Calu3 (cell line): ENCODE data around the gene KLK7. TPM values are rescaled to one million over a fixed set of nuclear protein-coding genes. Genes with fewer than 3 reads are reported as not detected.

ENCODE experiments used
- BruUV-seq: library from RNA; stranded (reverse); fragments of 400-500 nt; replicated peaks from 2 replicates; lab custom pipeline; 2021; lab: Mats Ljungman, UMichigan
- CTCF ChIA-PET: fragments of 300-600 bp; sonication (Branson Sonifier 250); formaldehyde crosslinking; loops from one replicate; lab custom pipeline; 2022; ENCODE audit warnings: antibody characterized with exemption; lab: Charles Lee
- DNase-seq: peaks from one replicate; pipeline ENCODE4 v3.0.0; 2022
- H3K27ac Mint-ChIP-seq: one replicate; pipeline ENCODE4 v1.8.0; 2022; ENCODE audit warnings: mixed read lengths; ENCODE audit not compliant: unreplicated experiment
- H3K27me3 Mint-ChIP-seq: one replicate; pipeline ENCODE4 v1.8.0; 2022; ENCODE audit warnings: mixed read lengths; ENCODE audit not compliant: unreplicated experiment
- H3K36me3 Mint-ChIP-seq: one replicate; pipeline ENCODE4 v1.8.0; 2022; ENCODE audit warnings: mild to moderate bottlenecking, moderate library complexity, mixed read lengths; ENCODE audit not compliant: insufficient read depth, unreplicated experiment
- H3K4me1 Mint-ChIP-seq: one replicate; pipeline ENCODE4 v1.8.0; 2022; ENCODE audit warnings: mild to moderate bottlenecking, low read depth, mixed read lengths; ENCODE audit not compliant: unreplicated experiment
- H3K4me3 Mint-ChIP-seq: one replicate; pipeline ENCODE4 v1.8.0; 2022; ENCODE audit warnings: mild to moderate bottlenecking, low read depth, moderate library complexity, mixed read lengths; ENCODE audit not compliant: unreplicated experiment
- H3K9me3 Mint-ChIP-seq: one replicate; pipeline ENCODE4 v1.8.0; 2022; ENCODE audit warnings: low read depth, mixed read lengths; ENCODE audit not compliant: unreplicated experiment
- intact Hi-C: fragments of 100-400 bp; cut with micrococcal nuclease; formaldehyde crosslinking; loops from one replicate; pipeline ENCODE4 v1.10.0; 2022; ENCODE audit not compliant: unreplicated experiment
- total RNA-seq: library from RNA; stranded (reverse); gene quantifications from 2 replicates; pipeline ENCODE4 v1.2.3, GENCODE V29; 2022
- TF ChIP-seq, protein P1 (sequence below): fragments of 200-600 bp; IDR thresholded peaks from one replicate; pipeline ENCODE4 v1.8.0; 2022; ENCODE audit warnings: antibody characterized with exemption; ENCODE audit not compliant: unreplicated experiment

The KLK7 gene
- total RNA-seq, 1 experiment from 2014 or later = 6.5 TPM

DNA sequence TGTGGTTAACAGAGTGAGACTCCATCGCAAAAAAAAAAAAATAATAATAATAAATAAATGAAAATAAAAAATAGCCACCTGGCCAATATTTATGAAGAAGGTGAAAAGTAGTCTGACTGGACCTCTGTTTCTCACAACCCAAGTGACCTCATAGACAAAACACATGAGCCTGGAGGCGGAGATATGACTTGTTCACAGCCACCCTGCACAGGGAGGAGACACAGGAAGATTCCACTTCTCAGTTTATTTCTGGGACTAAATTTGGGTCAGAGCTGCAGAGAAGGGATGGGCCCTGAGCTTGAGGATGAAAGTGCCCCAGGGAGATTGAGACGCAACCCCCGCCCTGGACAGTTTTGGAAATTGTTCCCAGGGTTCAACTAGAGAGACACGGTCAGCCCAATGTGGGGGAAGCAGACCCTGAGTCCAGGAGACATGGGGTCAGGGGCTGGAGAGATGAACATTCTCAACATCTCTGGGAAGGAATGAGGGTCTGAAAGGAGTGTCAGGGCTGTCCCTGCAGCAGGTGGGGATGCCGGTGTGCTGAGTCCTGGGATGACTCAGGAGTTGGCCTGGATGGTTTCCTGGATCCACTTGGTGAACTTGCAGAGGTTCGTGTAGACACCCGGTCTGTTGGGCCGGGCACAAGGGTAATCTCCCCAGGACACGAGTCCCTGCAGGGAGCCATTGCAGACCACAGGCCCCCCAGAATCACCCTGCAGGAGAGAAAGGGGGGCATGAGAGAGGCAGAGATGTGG lies 40.5 kb downstream of the KLK7 start:
- Mint-ChIP-seq H3K27ac (no peak overlapping the region), H3K36me3 (no peaks in the 10 kb centered on the region), H3K4me3 (no peak overlapping the region), H3K9me3 (no peaks in the 10 kb centered on the region), H3K27me3 (peaks cover 28% of the 10 kb centered on the region), H3K4me1 (no peaks in the 10 kb centered on the region)
- TF ChIP-seq, protein P1, sequence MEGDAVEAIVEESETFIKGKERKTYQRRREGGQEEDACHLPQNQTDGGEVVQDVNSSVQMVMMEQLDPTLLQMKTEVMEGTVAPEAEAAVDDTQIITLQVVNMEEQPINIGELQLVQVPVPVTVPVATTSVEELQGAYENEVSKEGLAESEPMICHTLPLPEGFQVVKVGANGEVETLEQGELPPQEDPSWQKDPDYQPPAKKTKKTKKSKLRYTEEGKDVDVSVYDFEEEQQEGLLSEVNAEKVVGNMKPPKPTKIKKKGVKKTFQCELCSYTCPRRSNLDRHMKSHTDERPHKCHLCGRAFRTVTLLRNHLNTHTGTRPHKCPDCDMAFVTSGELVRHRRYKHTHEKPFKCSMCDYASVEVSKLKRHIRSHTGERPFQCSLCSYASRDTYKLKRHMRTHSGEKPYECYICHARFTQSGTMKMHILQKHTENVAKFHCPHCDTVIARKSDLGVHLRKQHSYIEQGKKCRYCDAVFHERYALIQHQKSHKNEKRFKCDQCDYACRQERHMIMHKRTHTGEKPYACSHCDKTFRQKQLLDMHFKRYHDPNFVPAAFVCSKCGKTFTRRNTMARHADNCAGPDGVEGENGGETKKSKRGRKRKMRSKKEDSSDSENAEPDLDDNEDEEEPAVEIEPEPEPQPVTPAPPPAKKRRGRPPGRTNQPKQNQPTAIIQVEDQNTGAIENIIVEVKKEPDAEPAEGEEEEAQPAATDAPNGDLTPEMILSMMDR = no peak
- CTCF ChIA-PET = no interaction called here
- BruUV-seq = no TSS peak
- DNase-seq = no peak
- intact Hi-C loops = no loop called here

DNA sequence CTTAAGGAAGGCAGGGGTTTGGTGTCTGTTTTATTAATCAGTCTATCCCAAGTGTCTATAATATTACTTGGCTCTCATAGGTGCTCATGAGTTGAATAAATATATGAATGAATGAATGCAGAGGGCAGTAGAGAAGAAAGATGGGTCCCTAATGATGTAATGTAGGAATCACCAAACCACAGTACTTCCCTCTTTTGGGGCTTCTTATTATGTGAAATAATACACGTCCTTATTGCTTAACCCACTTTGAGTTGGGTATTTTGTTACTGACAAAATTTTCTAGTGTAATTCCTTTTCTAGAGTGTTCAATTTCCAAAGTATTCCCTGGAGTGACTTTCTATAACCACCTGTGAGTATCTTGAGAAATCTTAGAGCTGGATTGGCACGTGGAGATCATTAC lies 44.1 kb downstream of the KLK7 start:
- H3K4me1 Mint-ChIP-seq = no peaks in the 10 kb centered on the region
- no TSS peak for BruUV-seq
- DNase-seq = no peak
- CTCF ChIA-PET = interaction anchor here (0.7 kb wide), 1 partner anchor 80 kb away, joined by 3 read pairs; the partner anchor contains the start of gene KLK10
- no peaks in the 10 kb centered on the region for H3K9me3 Mint-ChIP-seq
- H3K27ac Mint-ChIP-seq = no peak overlapping the region
- peaks cover 10% of the 10 kb centered on the region for H3K27me3 Mint-ChIP-seq
- H3K36me3 Mint-ChIP-seq = no peaks in the 10 kb centered on the region
- TF ChIP-seq, protein P1 = no peak
- intact Hi-C loops = no loop called here
- no peak overlapping the region for H3K4me3 Mint-ChIP-seq

DNA sequence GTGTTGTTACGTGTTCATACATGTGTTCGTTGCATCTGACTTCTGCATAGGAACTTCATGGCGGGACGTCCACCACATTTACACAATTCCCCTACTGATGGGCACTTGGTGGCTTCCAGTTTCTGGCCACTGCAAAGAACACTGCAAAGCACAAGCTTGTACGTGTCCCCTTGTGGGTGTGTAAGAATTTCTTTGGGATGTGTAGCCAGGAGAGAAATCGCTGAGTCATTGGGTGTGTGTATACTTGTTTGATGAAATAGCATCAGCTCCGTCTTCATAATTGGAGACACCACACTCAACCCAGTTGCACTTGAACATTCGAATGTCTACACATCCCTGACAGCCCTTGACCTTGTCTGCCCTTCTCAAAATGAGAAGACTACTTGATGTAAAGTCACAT lies 50.1 kb downstream of the KLK7 start:
- Mint-ChIP-seq H3K36me3 (peaks cover 14% of the 10 kb centered on the region), H3K27me3 (no peaks in the 10 kb centered on the region), H3K4me3 (no peak overlapping the region), H3K27ac (peak overlapping the region; percentile 59), H3K9me3 (no peaks in the 10 kb centered on the region), H3K4me1 (peaks cover 43% of the 10 kb centered on the region)
- DNase-seq = no peak
- CTCF ChIA-PET = interaction anchor here (0.5 to 1.2 kb wide), 4 partner anchors 35 to 88 kb away, joined by 3 to 7 read pairs (median 6); partner anchors contain the start of gene KLK6
- no TSS peak for BruUV-seq
- TF ChIP-seq, protein P1 = no peak
- intact Hi-C loops = loop anchor here (2.0 kb wide), 1 partner anchor 35 kb away; the partner anchor contains the start of gene KLK6

DNA sequence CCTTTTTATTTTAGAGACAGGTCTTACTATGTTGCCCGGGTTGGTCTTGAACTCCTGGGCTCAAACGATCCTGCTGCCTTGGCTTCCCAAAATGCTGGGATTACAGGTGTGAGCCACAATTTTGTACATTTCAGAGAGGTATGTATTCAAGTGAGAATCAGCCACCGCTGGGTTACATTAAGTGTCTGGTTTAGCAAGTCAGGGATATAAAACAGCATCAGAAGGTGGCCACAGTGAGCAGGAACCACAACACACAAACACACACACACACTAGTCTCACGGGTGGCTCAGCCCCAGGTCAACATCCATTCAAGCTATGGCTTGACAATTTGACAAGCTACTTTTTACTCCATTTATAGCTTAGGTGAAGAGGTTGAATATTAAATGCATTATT lies 51.0 kb downstream of the KLK7 start:
- no peak overlapping the region for H3K4me3 Mint-ChIP-seq
- no peaks in the 10 kb centered on the region for H3K9me3 Mint-ChIP-seq
- H3K27me3 Mint-ChIP-seq = no peaks in the 10 kb centered on the region
- peak overlapping the region; percentile 59 for H3K27ac Mint-ChIP-seq
- peaks cover 43% of the 10 kb centered on the region for H3K4me1 Mint-ChIP-seq
- TF ChIP-seq, protein P1 = no peak
- no TSS peak for BruUV-seq
- CTCF ChIA-PET = interaction anchor here (1.2 kb wide), 1 partner anchor 37 kb away, joined by 6 read pairs; the partner anchor contains the start of gene KLK6
- DNase-seq = no peak
- intact Hi-C loops = loop anchor here (2.0 kb wide), 1 partner anchor 36 kb away; the partner anchor contains the start of gene KLK6
- H3K36me3 Mint-ChIP-seq = peaks cover 14% of the 10 kb centered on the region
